Body of pancreas (tissue), 4 donors: Measurements from ENCODE around the gene DMBT1. TPM values are rescaled to one million over a fixed set of nuclear protein-coding genes. Genes with fewer than 3 reads are reported as not detected.

Experiments used
- ATAC-seq: fragments of 150-250 bp; one replicate; pipeline ENCODE4 v1.9.1; 2016
- DNase-seq, 4 donors: peaks; one replicate each; pipeline ENCODE4 v3.0.0-alpha.2; 2019
- H3K27ac ChIP-seq, 4 donors: fragments of 200-600 bp; sonication (generic); 1 replicate in 3 of 4; 2 replicates in 1 of 4; pipeline versions ENCODE4 v1.5.1 to v1.6.1; 2016 to 2019; ENCODE audit warnings: mild to moderate bottlenecking in 1 of 4, mixed read lengths in 1 of 4, moderate library complexity in 1 of 4
- H3K27me3 ChIP-seq, 2 donors: fragments of 200-600 bp; sonication (generic); one replicate each; pipeline ENCODE4 v1.6.0; 2016; ENCODE audit warnings: mild to moderate bottlenecking in 1 of 2
- H3K36me3 ChIP-seq, 2 donors: fragments of 200-600 bp; sonication (generic); replicated peaks in 1 of 2; 2 replicates each; pipeline ENCODE4 v1.5.1; 2016; ENCODE audit warnings: low read depth in 2 of 2; ENCODE audit not compliant: insufficient read depth in 1 of 2
- H3K4me1 ChIP-seq: fragments of 200-600 bp; sonication (generic); one replicate; pipeline ENCODE4 v1.6.0; 2016
- H3K4me3 ChIP-seq, 2 donors: fragments of 200-600 bp; sonication (generic); 1 replicate in 1 of 2; 2 replicates in 1 of 2; pipeline ENCODE4 v1.5.1; 2016 to 2019
- H3K9me3 ChIP-seq, 3 donors: fragments of 200-600 bp; sonication (generic); 1 replicate in 2 of 3; 2 replicates in 1 of 3; pipeline ENCODE4 v1.5.1; 2016
- POLR2A ChIP-seq, 3 donors: fragments of 450-650 bp; IDR thresholded peaks; one replicate each; pipeline ENCODE4 v1.6.1; 2016; ENCODE audit warnings: antibody characterized with exemption in 3 of 3, mild to moderate bottlenecking in 2 of 3
- WGBS, 2 donors: methylation state at CpG; one replicate each; pipeline ENCODE4 v1.1.5; 2017; 5-methylcytosine and 5-hydroxymethylcytosine counted together
- intact Hi-C: fragments of 100-400 bp; cut with DNase I; formaldehyde crosslinking; loops from one replicate; pipeline ENCODE4 v1.15.1; 2023
- total RNA-seq, 2 donors: library from RNA; depleted of rRNA; stranded (reverse); fragments of >200 nt; gene quantifications; one replicate each; pipeline ENCODE4 v1.1.0, GENCODE V29; 2016
- TF ChIP-seq, protein P1 (sequence below), 7 experiments: fragments of 450-650 bp in 4 of 7; fragments of 200-600 bp in 3 of 7; sonication (generic) in 3 of 7; IDR thresholded peaks; one replicate each; pipeline ENCODE4 v1.5.1; 2016 to 2019; ENCODE audit warnings: antibody characterized with exemption in 7 of 7

DMBT1 gene
- total RNA-seq, 2 donors from 2014 or later = 0.26 to 0.33 TPM

DNA sequence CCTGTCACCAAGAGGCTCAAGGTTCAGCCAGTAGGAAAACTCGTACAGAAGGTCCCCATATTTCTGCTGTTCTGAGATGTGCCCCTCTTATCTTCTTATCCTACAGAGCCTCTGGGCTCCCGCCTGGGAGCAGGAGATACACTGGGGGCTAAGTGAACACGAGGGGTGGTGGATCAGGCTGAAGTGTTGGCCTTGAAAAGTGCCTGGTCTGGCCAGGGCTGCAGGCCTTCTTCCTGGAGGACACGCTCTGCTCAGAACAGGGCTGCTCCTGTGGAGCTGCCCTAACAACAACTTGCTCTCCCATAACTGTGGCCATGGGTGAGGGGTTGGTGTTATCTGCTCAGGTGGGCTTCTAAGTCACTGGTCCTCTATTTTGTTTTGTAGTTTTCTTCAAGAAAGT lies 105.4 kb downstream of the DMBT1 start:
- TF ChIP-seq, protein P1, sequence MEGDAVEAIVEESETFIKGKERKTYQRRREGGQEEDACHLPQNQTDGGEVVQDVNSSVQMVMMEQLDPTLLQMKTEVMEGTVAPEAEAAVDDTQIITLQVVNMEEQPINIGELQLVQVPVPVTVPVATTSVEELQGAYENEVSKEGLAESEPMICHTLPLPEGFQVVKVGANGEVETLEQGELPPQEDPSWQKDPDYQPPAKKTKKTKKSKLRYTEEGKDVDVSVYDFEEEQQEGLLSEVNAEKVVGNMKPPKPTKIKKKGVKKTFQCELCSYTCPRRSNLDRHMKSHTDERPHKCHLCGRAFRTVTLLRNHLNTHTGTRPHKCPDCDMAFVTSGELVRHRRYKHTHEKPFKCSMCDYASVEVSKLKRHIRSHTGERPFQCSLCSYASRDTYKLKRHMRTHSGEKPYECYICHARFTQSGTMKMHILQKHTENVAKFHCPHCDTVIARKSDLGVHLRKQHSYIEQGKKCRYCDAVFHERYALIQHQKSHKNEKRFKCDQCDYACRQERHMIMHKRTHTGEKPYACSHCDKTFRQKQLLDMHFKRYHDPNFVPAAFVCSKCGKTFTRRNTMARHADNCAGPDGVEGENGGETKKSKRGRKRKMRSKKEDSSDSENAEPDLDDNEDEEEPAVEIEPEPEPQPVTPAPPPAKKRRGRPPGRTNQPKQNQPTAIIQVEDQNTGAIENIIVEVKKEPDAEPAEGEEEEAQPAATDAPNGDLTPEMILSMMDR (IDR thresholded peaks at IDR 0.05) = no peak
- no peak for TF ChIP-seq POLR2A (IDR thresholded peaks at IDR 0.05)
- no peaks in the 10 kb centered on the region for H3K27me3 ChIP-seq
- ATAC-seq (no peak), DNase-seq (no peak)
- no peaks in the 10 kb centered on the region for H3K36me3 ChIP-seq
- H3K4me3 ChIP-seq = no peak overlapping the region
- WGBS, 2 donors = 64 to 73% methylated on average over 3 to 4 of the region's 4 CpGs
- no peak overlapping the region for H3K27ac ChIP-seq
- peaks cover 5% of the 10 kb centered on the region for H3K4me1 ChIP-seq
- H3K9me3 ChIP-seq = no peaks in the 10 kb centered on the region
- intact Hi-C loops = no loop called here

DNA sequence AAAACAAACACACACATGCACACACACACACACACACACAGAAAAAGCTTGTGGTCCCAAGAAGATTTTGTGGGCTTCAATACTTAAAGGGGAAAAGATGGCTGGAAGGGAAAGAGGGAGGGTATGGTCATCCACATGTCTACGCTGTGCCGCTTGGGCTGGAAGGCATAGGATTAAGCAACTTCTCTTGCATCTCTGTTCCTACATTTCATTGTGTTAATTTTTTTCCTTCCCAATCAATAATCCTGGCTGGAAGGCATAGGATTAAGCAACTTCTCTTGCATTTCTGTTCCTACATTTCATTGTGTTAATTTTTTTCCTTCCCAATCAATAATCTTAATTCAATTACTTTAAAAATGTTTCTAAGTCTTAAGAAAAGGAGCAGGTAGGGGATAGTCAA lies 108.5 kb downstream of the DMBT1 start:
- 78 to 92% methylated on average over 2 of the region's 2 CpGs for WGBS, 2 donors
- no peaks in the 10 kb centered on the region for H3K9me3 ChIP-seq

DNA sequence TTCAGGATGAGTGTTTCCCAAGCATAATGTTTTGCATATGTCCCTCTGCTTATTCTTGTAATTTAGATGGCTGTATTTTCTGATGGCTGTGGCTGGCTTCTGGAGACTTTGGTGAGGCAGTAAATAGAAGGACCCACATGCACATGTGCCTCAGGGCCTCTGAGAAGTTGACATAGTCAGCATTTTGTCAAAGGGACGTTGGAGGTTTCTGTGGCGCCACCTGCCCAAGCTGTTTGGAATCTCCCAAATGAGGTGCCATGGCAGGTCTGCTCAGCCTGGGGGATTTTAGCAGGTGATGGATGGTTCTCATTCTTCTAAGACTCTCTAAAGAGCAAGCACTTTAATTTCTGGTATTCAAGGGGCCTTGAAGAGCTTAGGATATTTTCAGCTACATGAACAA lies 109.3 kb downstream of the DMBT1 start:
- H3K27ac ChIP-seq = no peak overlapping the region
- 76% methylated on average over 2 of the region's 2 CpGs; no CpG with 5 or more reads in 1 of the 2 donors for WGBS, 2 donors
- H3K4me1 ChIP-seq = peaks cover 5% of the 10 kb centered on the region
- no peaks in the 10 kb centered on the region for H3K36me3 ChIP-seq
- no peaks in the 10 kb centered on the region for H3K9me3 ChIP-seq
- intact Hi-C loops = no loop called here
- H3K4me3 ChIP-seq = no peak overlapping the region
- TF ChIP-seq, protein P1 (IDR thresholded peaks at IDR 0.05) = no peak
- no peaks in the 10 kb centered on the region for H3K27me3 ChIP-seq
- ATAC-seq (no peak), DNase-seq (no peak)

More for the DNA sequence above, 108.5 kb downstream of the DMBT1 start:
- Histone ChIP-seq H3K27ac (no peak overlapping the region), H3K4me3 (no peak overlapping the region), H3K4me1 (peaks cover 5% of the 10 kb centered on the region), H3K36me3 (no peaks in the 10 kb centered on the region), H3K27me3 (no peaks in the 10 kb centered on the region)
- TF ChIP-seq, protein P1 (IDR thresholded peaks at IDR 0.05) = no peak
- TF ChIP-seq POLR2A (IDR thresholded peaks at IDR 0.05) = no peak
- DNase-seq (no peak), ATAC-seq (no peak)
- intact Hi-C loops = no loop called here

DNA sequence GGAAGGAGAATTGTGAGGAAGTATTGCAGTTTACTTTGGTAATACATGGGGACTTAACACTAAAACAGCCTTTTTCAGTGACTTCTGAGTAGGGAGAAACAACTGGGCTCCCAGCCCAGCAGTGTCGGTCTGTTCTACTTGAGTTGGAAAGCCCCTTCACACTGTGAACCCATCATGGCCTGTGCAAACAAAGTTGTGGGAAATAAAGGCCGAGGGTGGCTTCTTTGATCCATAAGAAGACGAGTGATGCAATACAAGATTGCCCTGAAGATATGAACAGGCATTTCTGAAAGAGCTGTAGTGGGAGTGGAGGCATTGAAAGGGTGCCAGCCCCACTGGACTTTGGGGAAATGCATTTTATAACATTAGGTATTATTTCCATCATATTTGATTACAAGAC lies 110.8 kb downstream of the DMBT1 start:
- TF ChIP-seq POLR2A (IDR thresholded peaks at IDR 0.05) = no peak
- TF ChIP-seq, protein P1 (IDR thresholded peaks at IDR 0.05) = no peak
- no peaks in the 10 kb centered on the region for H3K36me3 ChIP-seq
- intact Hi-C loops = no loop called here
- H3K27ac ChIP-seq = no peak overlapping the region
- peaks cover 5% of the 10 kb centered on the region for H3K4me1 ChIP-seq
- ATAC-seq (no peak), DNase-seq (no peak)
- H3K4me3 ChIP-seq = no peak overlapping the region
- 41 to 53% methylated on average over 3 of the region's 3 CpGs for WGBS, 2 donors
- no peaks in the 10 kb centered on the region for H3K27me3 ChIP-seq
- no peaks in the 10 kb centered on the region for H3K9me3 ChIP-seq

DNA sequence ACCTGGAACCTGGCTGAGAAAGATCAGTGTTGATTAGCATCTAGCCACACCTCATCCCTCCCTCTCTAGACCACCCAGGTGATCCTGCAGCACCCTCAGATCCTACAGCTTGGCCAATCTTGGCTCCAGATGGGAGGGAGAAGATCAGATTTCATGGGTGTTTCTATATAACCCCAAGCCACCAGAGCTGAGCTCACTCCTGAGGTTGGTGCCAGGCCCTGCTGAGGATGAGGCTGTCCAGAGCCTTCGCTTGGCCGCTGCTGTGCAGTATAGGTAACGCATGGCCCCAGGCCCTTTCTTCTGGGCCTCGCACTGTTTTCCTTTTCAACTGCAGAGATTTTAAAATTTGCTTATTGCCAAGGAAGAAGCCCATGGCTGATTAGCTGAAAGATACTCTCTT lies 112.1 kb downstream of the DMBT1 start:
- TF ChIP-seq POLR2A (IDR thresholded peaks at IDR 0.05) = no peak
- TF ChIP-seq, protein P1 (IDR thresholded peaks at IDR 0.05) = no peak
- intact Hi-C loops = no loop called here
- no peaks in the 10 kb centered on the region for H3K9me3 ChIP-seq
- 91 to 92% methylated on average over 4 of the region's 4 CpGs for WGBS, 2 donors
- DNase-seq (no peak), ATAC-seq (no peak)
- H3K36me3 ChIP-seq = no peaks in the 10 kb centered on the region
- peaks cover 5% of the 10 kb centered on the region for H3K4me1 ChIP-seq
- no peaks in the 10 kb centered on the region for H3K27me3 ChIP-seq
- no peak overlapping the region for H3K4me3 ChIP-seq
- no peak overlapping the region for H3K27ac ChIP-seq
